Activated naive CD8-positive, alpha-beta T cell treated with anti-CD3 and anti-CD28 coated beads, Interleukin-2, amount 50 U/mL, for 24 hours (primary cell): ENCODE measurements around the gene ADCY6.

Experiments
- ATAC-seq: fragments of 150-1000 bp; cut with Tn5 transposase; one replicate; pipeline ENCODE4 v1.10.0; 2021
- DNase-seq: peaks from one replicate; pipeline ENCODE4 v3.0.0; 2021
- H3K27ac Mint-ChIP-seq: one replicate; pipeline ENCODE4 v1.8.0; 2021; ENCODE audit warnings: mild to moderate bottlenecking, mixed read lengths
- H3K27me3 Mint-ChIP-seq: one replicate; pipeline ENCODE4 v1.8.0; 2021; ENCODE audit warnings: mixed read lengths
- H3K36me3 Mint-ChIP-seq: one replicate; pipeline ENCODE4 v1.8.0; 2021; ENCODE audit warnings: low read depth, mixed read lengths
- H3K4me1 Mint-ChIP-seq: one replicate; pipeline ENCODE4 v1.8.0; 2021; ENCODE audit warnings: mixed read lengths
- H3K4me3 Mint-ChIP-seq: one replicate; pipeline ENCODE4 v1.8.0; 2021; ENCODE audit warnings: mild to moderate bottlenecking, moderate library complexity, mixed read lengths
- H3K9me3 Mint-ChIP-seq: one replicate; pipeline ENCODE4 v1.8.0; 2021; ENCODE audit warnings: mixed read lengths

Gene ADCY6

DNA sequence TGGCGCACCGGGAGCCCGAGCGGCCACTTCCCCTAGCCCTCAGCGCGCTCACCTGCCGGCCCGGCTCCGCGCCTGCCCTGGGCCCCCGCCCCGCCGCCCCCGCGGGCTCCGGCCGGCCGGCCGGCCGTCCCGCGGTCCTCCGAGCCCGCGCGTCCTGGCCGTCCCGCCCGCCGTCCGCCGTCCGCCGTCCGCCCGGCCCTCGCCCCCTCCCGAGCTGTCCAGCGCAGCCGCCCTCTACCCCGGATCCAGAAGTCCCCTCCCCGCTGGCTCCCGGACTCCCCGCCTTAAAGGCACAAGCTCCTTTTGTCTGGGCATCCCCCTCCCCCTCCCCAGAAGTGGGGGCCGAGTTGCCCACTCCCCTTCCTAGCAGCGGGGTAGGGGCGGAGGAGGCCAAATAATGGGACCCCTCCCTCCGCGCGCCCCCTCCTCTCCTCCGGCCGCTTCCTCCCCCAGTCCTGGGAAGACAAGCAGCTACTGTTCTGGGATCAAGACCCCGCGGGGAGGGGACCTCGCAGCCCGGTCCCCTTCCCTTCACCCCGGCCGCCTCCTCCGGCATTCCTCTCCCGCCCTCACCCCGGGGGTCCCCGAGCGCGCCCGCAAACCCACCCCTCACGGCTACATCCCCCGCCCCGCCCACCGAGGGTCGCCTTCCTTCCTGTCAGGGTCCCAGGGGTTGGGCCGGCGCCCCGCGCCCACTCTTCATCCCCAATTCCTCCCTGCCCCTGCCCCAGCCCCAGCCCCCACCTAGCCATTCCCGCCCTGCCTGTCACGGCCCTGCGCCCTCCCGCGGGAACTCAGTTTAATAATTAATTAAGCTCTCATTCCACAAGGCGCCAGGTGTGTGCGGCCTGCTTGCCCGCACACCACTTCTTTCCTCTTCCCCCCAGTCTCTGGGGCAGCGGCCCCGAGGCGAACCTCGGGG lies at the start of gene ADCY6:
Gene ADCY6, minus strand, starts transcription at position 236 of the 922 bp plus-strand sequence. CDS start 5,655 bp downstream, outside the sequence.
- Mint-ChIP-seq H3K36me3 (no peaks in the 10 kb centered on the region), H3K27me3 (peaks cover 60% of the 10 kb centered on the region), H3K9me3 (no peaks in the 10 kb centered on the region), H3K27ac (no peak within 1 kb of the TSS), H3K4me1 (peaks cover 3% of the 10 kb centered on the region), H3K4me3 (peak within 1 kb of the TSS; percentile 43)
- DNase-seq: no peak
- ATAC-seq: no peak

DNA sequence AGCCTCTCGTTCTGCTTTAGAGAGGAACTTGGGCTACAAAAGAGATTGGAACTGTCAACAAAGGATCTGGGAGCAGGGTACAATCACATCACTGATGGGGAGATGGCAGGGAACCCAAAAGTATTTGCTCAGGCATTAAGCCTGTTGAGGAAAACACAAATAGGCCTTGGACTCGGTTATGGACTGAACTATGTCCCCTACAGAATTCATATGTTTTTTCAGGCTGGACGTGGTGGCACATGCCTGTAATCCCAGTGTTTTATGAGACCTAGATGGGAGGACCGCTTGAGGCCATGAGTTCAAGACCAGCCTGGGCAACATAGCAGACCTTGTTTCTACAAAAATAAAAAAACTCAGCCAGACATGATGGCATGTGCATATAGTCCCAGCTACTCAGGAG lies 49.2 kb upstream of the ADCY6 start:
- no peaks in the 10 kb centered on the region for H3K4me1 Mint-ChIP-seq
- H3K27ac Mint-ChIP-seq: peak overlapping the region; percentile 1
- no peaks in the 10 kb centered on the region for H3K27me3 Mint-ChIP-seq
- no peaks in the 10 kb centered on the region for H3K9me3 Mint-ChIP-seq
- peaks cover 51% of the 10 kb centered on the region for H3K36me3 Mint-ChIP-seq
- H3K4me3 Mint-ChIP-seq: no peak overlapping the region
- DNase-seq: no peak
- ATAC-seq: no peak

DNA sequence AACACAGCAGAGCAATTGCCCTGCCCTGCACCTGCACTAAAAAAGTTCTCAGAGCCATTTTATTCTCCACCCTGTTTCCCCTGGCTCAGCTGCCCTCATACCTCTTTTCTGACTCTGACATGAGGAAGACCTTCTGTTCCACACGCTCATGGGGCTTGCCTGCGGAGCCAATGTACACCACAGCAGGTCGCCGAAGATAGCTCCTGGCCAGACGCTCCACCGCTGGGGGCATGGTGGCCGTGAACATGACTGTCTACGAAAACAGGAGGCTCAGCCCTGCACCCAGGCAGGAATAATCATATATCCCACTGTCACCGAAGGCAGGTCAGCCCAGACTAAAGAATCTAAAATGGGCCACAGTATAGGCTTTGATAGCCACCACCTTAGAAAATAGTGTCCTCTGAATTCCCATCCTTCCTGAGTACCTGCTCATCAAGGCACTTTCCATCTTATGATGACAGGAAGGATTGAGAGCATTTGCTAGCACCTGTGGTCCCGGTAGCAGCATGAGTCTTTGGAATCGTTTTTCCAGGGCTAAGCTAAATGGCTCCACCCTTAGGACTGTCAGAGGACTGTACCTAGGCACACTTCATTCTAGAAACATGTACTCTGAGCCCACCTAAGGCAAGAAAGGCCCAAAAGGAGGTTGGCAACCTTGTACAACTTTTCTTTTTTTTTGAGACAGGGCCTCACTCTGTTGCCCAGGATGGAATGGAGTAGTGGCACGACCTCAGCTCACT lies 43.6 kb upstream of the ADCY6 start:
- H3K27me3 Mint-ChIP-seq: no peaks in the 10 kb centered on the region
- H3K4me1 Mint-ChIP-seq: no peaks in the 10 kb centered on the region
- no peak overlapping the region for H3K4me3 Mint-ChIP-seq
- DNase-seq: no peak
- no peaks in the 10 kb centered on the region for H3K9me3 Mint-ChIP-seq
- H3K36me3 Mint-ChIP-seq: peaks cover 56% of the 10 kb centered on the region
- no peak for ATAC-seq
- H3K27ac Mint-ChIP-seq: no peak overlapping the region

DNA sequence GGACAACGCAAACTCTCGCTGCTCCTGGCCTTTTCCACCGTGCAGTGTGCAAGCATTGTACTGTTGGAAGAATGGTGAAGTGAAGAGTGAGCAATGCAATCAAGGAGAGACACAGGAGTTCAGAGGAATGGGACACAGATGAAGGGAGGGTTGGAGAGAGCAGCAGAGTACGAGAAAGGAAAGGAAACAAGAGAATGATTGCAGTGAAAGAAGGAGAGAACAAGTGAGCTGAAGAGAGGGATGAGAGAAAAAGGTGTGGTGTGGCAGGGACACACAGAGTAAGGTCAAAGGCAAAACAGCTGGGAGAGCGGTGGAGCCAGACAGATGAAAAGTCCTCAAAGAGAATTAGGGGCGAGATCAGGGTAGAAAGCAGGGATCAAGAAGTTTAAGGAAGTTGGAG lies 42.4 kb upstream of the ADCY6 start:
- Mint-ChIP-seq H3K4me1 (no peaks in the 10 kb centered on the region), H3K4me3 (no peak overlapping the region), H3K9me3 (no peaks in the 10 kb centered on the region), H3K27ac (no peak overlapping the region), H3K36me3 (peaks cover 44% of the 10 kb centered on the region), H3K27me3 (no peaks in the 10 kb centered on the region)
- no peak for DNase-seq
- ATAC-seq: no peak

DNA sequence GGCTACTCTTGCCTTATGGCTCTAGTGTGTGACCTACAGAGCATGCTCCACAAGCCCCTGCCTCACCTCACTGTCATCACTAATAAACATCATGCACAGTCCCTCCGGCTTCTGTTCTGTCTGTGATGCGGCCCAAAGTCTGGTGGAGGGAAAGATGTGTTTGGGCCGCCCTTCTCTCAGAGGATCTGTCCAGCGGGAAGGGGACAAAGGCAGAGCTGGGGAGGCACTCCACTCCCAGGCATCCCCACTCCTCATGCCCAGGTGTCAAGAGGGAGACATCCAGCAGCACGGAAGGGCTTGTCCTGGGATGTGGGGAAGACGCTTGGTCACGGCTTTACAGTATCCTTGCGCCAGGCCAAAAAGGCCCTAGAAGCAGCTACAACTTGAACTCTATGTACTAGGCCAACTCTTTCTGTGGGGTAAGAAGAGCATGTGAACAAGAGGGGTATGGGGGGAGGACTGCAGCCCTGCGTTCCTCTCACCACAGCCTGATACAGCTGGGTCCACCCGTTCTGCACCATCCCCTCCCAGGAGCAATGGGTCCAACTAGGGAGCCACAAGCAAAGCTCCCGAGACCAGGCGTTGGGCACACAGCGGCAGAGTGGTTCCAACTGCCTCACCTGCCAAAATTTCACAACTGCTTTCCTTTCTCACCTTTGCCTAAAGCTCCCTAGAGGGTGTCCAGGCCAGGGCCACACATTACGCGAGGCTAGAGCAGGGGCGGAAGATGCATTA lies 40.1 kb upstream of the ADCY6 start:
- no peak overlapping the region for H3K4me3 Mint-ChIP-seq
- H3K4me1 Mint-ChIP-seq: no peaks in the 10 kb centered on the region
- no peak for ATAC-seq
- no peak overlapping the region for H3K27ac Mint-ChIP-seq
- no peaks in the 10 kb centered on the region for H3K9me3 Mint-ChIP-seq
- DNase-seq: no peak
- H3K36me3 Mint-ChIP-seq: peaks cover 34% of the 10 kb centered on the region
- no peaks in the 10 kb centered on the region for H3K27me3 Mint-ChIP-seq

DNA sequence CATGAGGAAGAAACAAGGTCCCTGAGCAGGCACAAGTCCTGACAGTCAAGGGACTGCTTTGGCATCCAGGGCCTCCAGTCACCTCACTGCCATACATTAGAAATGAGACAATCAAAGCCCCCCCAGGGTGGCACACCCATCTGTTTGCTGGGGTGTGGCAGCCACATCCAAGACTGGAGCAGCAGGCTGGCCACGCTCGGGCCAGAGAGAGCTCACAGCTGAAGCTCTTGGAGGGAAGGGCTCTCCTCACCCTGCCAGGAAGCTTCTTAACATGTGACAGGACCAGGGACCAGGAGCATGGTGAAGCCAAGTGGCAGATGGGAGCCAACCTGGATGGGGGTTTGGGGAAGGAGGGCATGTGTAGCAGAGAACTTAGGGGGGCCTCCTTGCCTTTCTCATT lies 39.4 kb upstream of the ADCY6 start:
- ATAC-seq (no peak), DNase-seq (no peak)
- Mint-ChIP-seq H3K9me3 (no peaks in the 10 kb centered on the region), H3K36me3 (peaks cover 28% of the 10 kb centered on the region), H3K27ac (no peak overlapping the region), H3K4me1 (no peaks in the 10 kb centered on the region), H3K27me3 (no peaks in the 10 kb centered on the region), H3K4me3 (no peak overlapping the region)

DNA sequence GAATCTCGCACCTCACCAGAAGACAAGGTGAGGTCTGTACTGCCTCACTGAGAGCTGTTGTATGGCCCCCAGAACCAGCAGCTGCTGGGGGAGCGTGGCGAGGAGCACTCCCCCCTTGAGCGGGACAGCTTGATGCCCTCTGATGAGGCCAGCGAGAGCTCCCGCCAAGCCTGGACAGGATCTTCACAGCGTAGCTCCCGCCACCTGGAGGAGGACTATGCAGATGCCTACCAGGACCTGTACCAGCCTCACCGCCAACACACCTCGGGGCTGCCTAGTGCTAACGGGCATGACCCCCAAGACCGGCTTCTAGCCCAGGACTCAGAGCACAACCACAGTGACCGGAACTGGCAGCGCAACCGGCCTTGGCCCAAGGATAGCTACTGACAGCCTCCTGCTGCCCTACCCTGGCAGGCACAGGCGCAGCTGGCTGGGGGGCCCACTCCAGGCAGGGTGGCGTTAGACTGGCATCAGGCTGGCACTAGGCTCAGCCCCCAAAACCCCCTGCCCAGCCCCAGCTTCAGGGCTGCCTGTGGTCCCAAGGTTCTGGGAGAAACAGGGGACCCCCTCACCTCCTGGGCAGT lies 38.7 kb upstream of the ADCY6 start:
- no peaks in the 10 kb centered on the region for H3K27me3 Mint-ChIP-seq
- no peak overlapping the region for H3K4me3 Mint-ChIP-seq
- no peak for ATAC-seq
- no peaks in the 10 kb centered on the region for H3K4me1 Mint-ChIP-seq
- H3K36me3 Mint-ChIP-seq: peaks cover 25% of the 10 kb centered on the region
- no peak overlapping the region for H3K27ac Mint-ChIP-seq
- no peaks in the 10 kb centered on the region for H3K9me3 Mint-ChIP-seq
- no peak for DNase-seq

DNA sequence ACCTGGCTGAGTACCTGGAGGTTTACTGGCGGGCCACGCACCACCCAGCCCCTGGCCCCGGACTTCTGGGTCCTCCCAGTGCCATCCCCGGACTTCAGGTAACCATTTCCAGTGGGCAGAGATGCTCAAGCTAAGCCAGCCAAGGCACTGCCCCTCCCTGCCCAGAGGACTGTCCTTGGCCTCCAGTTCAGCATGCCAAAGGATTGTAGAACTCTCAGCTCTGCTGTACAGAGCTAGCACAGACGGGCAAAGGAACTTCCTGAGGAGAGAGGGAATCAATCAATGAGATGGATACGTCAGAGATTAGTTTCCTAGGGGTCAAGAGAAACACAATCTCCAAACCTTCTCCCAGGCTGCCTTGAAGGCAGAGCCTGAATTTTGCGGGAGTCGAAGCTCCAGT lies 38.1 kb upstream of the ADCY6 start:
- H3K36me3 Mint-ChIP-seq: peaks cover 20% of the 10 kb centered on the region
- H3K27me3 Mint-ChIP-seq: no peaks in the 10 kb centered on the region
- H3K9me3 Mint-ChIP-seq: no peaks in the 10 kb centered on the region
- DNase-seq (no peak), ATAC-seq (no peak)
- H3K4me1 Mint-ChIP-seq: no peaks in the 10 kb centered on the region
- no peak overlapping the region for H3K27ac Mint-ChIP-seq
- no peak overlapping the region for H3K4me3 Mint-ChIP-seq

DNA sequence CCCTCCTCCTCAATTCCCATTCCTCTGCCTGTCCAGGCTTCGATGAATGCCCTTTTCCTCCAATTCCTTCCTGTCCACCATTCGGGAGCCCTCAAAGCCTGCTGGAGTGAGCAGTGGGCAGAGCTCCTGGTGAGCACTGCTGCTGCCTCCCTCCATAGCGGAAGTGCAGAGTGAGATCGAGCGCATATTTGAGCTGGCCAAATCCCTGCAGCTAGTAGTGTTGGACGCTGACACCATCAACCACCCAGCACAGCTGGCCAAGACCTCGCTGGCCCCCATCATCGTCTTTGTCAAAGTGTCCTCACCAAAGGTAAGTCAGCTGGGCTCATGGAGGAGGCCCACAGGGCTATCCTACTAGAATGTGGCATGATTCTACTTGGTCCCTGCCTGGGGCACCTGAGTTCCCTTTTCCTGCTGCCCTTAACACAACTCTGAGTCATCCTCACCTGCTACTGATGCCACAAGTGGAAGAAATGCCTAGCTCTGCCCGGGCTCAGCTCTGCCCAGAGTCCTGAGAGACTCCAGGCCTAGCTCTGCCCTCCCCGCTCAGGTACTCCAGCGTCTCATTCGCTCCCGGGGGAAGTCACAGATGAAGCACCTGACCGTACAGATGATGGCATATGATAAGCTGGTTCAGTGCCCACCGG lies 37.4 kb upstream of the ADCY6 start:
- no peak for ATAC-seq
- no peak for DNase-seq
- no peaks in the 10 kb centered on the region for H3K9me3 Mint-ChIP-seq

DNA sequence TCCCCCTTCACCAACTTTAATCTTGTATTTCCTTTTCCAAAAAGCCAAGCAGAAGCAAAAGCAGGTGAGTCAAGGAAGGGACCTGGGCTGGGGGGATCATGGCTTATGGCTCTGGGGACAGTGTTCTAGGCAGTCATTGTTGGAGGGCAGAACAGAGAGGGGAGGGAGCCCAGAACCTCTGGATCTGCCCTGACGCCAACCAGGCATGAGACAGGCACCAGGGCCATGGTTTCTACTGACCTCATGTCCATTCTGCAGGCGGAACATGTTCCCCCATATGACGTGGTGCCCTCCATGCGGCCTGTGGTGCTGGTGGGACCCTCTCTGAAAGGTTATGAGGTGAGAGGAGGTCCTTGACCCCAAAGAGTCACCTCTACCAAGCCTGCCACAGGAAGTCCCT lies 36.0 kb upstream of the ADCY6 start:
- Mint-ChIP-seq H3K9me3 (no peaks in the 10 kb centered on the region), H3K27me3 (no peaks in the 10 kb centered on the region), H3K36me3 (peaks cover 7% of the 10 kb centered on the region), H3K4me3 (no peak overlapping the region), H3K27ac (no peak overlapping the region), H3K4me1 (no peaks in the 10 kb centered on the region)
- ATAC-seq: no peak
- DNase-seq: no peak

More for the DNA sequence above, 37.4 kb upstream of the ADCY6 start:
- no peak overlapping the region for H3K4me3 Mint-ChIP-seq
- H3K4me1 Mint-ChIP-seq: no peaks in the 10 kb centered on the region
- H3K27me3 Mint-ChIP-seq: no peaks in the 10 kb centered on the region
- H3K36me3 Mint-ChIP-seq: peaks cover 14% of the 10 kb centered on the region
- H3K27ac Mint-ChIP-seq: no peak overlapping the region

DNA sequence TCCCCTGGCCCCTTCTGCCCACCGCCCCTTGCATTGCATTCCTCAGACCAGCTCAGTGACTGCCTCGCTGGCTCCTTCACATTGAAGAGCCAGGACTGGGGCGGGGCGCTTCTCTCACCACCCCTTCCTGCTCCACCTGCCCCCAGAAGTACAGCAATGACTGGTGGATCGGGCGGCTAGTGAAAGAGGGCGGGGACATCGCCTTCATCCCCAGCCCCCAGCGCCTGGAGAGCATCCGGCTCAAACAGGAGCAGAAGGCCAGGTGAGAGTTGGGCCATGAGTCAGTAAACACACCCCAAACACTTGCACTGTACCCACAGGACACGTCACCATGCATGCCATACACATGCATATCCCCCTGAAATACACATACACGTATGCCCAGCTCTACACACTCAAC lies 35.2 kb upstream of the ADCY6 start:
- Mint-ChIP-seq H3K4me1 (no peaks in the 10 kb centered on the region), H3K27me3 (peaks cover 3% of the 10 kb centered on the region), H3K9me3 (no peaks in the 10 kb centered on the region), H3K36me3 (peaks cover 5% of the 10 kb centered on the region), H3K27ac (no peak overlapping the region), H3K4me3 (no peak overlapping the region)
- ATAC-seq (no peak), DNase-seq (no peak)

DNA sequence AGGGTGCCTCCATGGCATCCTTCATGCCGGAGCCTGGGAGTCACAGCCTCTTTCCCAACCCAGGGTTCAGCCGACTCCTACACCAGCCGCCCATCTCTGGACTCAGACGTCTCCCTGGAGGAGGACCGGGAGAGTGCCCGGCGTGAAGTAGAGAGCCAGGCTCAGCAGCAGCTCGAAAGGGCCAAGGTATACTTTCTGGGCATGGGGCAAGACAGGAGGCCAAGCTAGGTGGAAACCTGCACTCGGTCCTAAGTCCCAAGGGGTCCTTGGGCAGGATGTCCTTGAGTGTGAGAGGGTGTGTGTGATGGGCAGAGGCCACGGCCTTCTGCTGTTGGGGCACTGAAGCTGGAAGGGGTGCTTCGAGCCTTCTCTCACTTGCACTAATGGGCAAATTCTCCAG lies 34.4 kb upstream of the ADCY6 start:
- no peaks in the 10 kb centered on the region for H3K9me3 Mint-ChIP-seq

DNA sequence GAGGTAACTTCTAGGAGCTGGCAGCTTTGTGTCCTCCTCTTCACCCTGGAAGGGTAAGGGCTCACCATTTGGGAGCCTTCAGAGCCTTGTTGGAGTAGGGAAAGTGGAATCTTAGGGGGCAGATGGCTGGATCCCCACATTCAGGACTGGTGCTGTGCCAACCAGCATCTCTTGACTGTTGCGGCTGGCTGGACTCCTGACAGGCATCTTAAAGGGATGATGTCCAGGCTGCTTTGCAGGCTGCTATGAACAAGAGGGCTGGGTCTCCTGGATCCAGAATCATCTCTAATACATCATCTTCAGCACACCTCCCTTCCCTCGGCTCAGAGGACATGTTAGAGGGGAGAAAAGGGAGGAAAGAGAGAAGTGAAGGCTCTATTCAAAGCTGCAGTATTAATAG lies 33.8 kb upstream of the ADCY6 start:
- Mint-ChIP-seq H3K36me3 (no peaks in the 10 kb centered on the region), H3K4me1 (peaks cover 5% of the 10 kb centered on the region), H3K4me3 (no peak overlapping the region), H3K9me3 (no peaks in the 10 kb centered on the region), H3K27me3 (peaks cover 12% of the 10 kb centered on the region), H3K27ac (no peak overlapping the region)
- DNase-seq (no peak), ATAC-seq (no peak)

More for the DNA sequence above, 34.4 kb upstream of the ADCY6 start:
- DNase-seq (no peak), ATAC-seq (no peak)
- no peak overlapping the region for H3K4me3 Mint-ChIP-seq
- peaks cover 7% of the 10 kb centered on the region for H3K27me3 Mint-ChIP-seq
- peaks cover 2% of the 10 kb centered on the region for H3K4me1 Mint-ChIP-seq
- no peak overlapping the region for H3K27ac Mint-ChIP-seq
- H3K36me3 Mint-ChIP-seq: no peaks in the 10 kb centered on the region

DNA sequence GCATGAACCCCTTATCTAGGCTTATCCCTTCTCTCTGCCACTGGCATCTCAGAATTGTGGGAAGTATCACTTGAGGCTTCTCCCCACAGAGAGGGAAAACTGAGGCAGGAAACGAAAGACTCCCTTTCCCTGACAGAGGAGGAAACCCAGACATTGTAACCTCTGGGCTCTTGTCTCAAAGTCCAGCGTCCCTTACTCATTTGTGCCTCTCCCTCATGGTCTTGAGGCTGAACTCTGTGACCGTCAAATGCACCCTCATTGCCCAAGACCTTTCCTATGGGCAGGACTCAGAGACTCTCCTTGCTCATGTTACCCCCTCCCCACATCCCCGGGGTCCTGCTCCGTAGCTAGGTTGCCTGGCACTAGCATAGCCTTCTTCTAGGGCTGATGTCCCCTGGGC lies 33.2 kb upstream of the ADCY6 start:
- ATAC-seq: no peak
- no peak overlapping the region for H3K4me3 Mint-ChIP-seq
- H3K27ac Mint-ChIP-seq: no peak overlapping the region

More for the DNA sequence above, 33.2 kb upstream of the ADCY6 start:
- no peaks in the 10 kb centered on the region for H3K9me3 Mint-ChIP-seq
- no peaks in the 10 kb centered on the region for H3K36me3 Mint-ChIP-seq
- DNase-seq: no peak
- peaks cover 17% of the 10 kb centered on the region for H3K27me3 Mint-ChIP-seq
- H3K4me1 Mint-ChIP-seq: peaks cover 10% of the 10 kb centered on the region
